Sigmoid colon (tissue), 4 donors: ENCODE data around the gene CCDC142.

Source experiments
- EP300 ChIP-seq, 4 donors: sonication (generic); formaldehyde crosslinking; IDR thresholded peaks; one replicate each; pipeline ENCODE4 v1.6.1; 2017; ENCODE audit warnings: antibody characterized with exemption in 4 of 4
- POLR2A ChIP-seq, 2 donors: fragments of 450-650 bp; IDR thresholded peaks; one replicate each; pipeline ENCODE4 v1.6.1; 2016; ENCODE audit warnings: antibody characterized with exemption in 2 of 2, mild to moderate bottlenecking in 2 of 2, moderate library complexity in 2 of 2
- POLR2AphosphoS5 ChIP-seq, 4 donors: sonication (generic); formaldehyde crosslinking; IDR thresholded peaks; one replicate each; pipeline ENCODE4 v1.6.1; 2017; ENCODE audit warnings: antibody characterized with exemption in 4 of 4

GRCh38 chr2:74532222-74532621 is 49.4 kb upstream of the CCDC142 start:
- TF ChIP-seq EP300 (IDR thresholded peaks at IDR 0.05) (no peak), POLR2AphosphoS5 (IDR thresholded peaks at IDR 0.05) (no peak), POLR2A (IDR thresholded peaks at IDR 0.05) (no peak)
